GM10266 (cell line): ENCODE results near the gene ARPC2.

Experiments used
- DNase-seq: peaks from one replicate; pipeline ENCODE4 v3.0.0; 2012; ENCODE audit errors: extremely low spot score
- TF ChIP-seq, protein P1 (sequence below): IDR thresholded peaks from 2 replicates; pipeline ENCODE4 v1.5.1; 2012; ENCODE audit warnings: mild to moderate bottlenecking, low read depth; ENCODE audit not compliant: control insufficient read depth, insufficient read depth; ENCODE audit errors: missing control alignments

Gene ARPC2

GRCh38 chr2:218235017-218235416 is 18.0 kb downstream of the ARPC2 start:
- no peak for DNase-seq
- TF ChIP-seq, protein P1, sequence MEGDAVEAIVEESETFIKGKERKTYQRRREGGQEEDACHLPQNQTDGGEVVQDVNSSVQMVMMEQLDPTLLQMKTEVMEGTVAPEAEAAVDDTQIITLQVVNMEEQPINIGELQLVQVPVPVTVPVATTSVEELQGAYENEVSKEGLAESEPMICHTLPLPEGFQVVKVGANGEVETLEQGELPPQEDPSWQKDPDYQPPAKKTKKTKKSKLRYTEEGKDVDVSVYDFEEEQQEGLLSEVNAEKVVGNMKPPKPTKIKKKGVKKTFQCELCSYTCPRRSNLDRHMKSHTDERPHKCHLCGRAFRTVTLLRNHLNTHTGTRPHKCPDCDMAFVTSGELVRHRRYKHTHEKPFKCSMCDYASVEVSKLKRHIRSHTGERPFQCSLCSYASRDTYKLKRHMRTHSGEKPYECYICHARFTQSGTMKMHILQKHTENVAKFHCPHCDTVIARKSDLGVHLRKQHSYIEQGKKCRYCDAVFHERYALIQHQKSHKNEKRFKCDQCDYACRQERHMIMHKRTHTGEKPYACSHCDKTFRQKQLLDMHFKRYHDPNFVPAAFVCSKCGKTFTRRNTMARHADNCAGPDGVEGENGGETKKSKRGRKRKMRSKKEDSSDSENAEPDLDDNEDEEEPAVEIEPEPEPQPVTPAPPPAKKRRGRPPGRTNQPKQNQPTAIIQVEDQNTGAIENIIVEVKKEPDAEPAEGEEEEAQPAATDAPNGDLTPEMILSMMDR: no peak

DNA sequence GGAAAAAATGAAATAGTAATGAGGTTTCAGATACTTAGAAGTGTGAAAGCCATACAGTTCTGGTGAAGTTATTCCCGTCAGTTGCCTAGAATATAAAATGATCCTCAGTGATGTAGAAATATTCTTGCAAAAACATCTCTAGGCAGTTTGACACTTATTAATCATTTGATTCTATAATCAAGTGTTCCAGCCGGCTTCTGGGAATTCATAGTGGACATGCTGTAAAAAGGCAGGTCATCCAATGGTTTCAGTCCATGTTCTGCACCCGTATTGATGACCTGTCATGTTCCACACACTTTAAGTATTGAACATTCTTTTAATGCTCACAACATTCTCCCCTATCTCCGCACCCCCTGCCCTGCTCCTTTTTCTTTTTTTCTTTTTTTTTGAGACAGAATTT is 19.8 kb downstream of the ARPC2 start:
- no peak for DNase-seq
- TF ChIP-seq, protein P1: no peak

GRCh38 chr2:218238887-218239286 is 21.9 kb downstream of the ARPC2 start:
- TF ChIP-seq, protein P1: no peak
- no peak for DNase-seq

GRCh38 chr2:218244204-218244603 is 27.2 kb downstream of the ARPC2 start:
- DNase-seq: no peak
- TF ChIP-seq, protein P1: no peak

- DNase-seq: no peak
- TF ChIP-seq, protein P1: no peak
Measured at GRCh38 chr2:218244665-218245064, 27.7 kb downstream of the ARPC2 start.

- no peak for DNase-seq
- TF ChIP-seq, protein P1: no peak
Measured at GRCh38 chr2:218245214-218245613, 28.2 kb downstream of the ARPC2 start.

DNA sequence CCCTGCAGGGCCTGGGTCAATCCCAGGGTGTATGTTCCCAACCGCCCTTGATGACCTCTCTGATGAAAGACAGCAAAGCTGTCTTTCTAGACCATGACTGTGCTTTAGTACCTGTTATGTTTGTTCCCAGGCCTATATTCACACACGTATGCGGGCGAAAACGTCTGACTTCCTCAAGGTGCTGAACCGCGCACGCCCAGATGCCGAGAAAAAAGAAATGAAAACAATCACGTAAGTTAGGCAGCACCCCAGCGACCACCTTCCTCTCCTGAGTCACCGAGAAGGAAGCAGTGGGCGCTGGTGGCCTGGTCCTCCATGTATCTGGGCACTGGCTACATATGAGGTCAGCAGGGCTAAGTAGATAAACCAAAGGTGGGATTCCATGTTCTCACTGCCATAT is 32.7 kb downstream of the ARPC2 start:
- TF ChIP-seq, protein P1: no peak
- DNase-seq: no peak
